HG02981 (cell line): ENCODE data around the gene ODC1.

ENCODE experiments used
- ATAC-seq: cut with Tn5 transposase; IDR thresholded peaks from one replicate; pipeline ENCODE4 v1.9.1; 2021; ENCODE audit warnings: mild to moderate bottlenecking, moderate library complexity; ENCODE audit not compliant: unreplicated experiment

Gene ODC1

GRCh38 chr2:10435820-10436204 is 12.3 kb downstream of the ODC1 start:
- ATAC-seq, result no peak

- ATAC-seq, result peak; percentile 62
Measured at GRCh38 chr2:10434886-10435819, 13.0 kb downstream of the ODC1 start.

GRCh38 chr2:10433947-10434885 is 13.9 kb downstream of the ODC1 start:
- ATAC-seq, result no peak

- no peak for ATAC-seq
Measured at GRCh38 chr2:10433264-10433946, 14.7 kb downstream of the ODC1 start.

GRCh38 chr2:10432311-10433181 is 15.6 kb downstream of the ODC1 start:
- ATAC-seq, result no peak

GRCh38 chr2:10431797-10432196 is 16.3 kb downstream of the ODC1 start:
- no peak for ATAC-seq

GRCh38 chr2:10430886-10431622 is 17.1 kb downstream of the ODC1 start:
- ATAC-seq, result no peak

- ATAC-seq, result no peak
Measured at GRCh38 chr2:10428924-10429323, 19.2 kb downstream of the ODC1 start.

- no peak for ATAC-seq
Measured at GRCh38 chr2:10428355-10428754, 19.8 kb downstream of the ODC1 start.

- no peak for ATAC-seq
Measured at GRCh38 chr2:10427618-10427949, 20.5 kb downstream of the ODC1 start.

- ATAC-seq, result no peak
Measured at GRCh38 chr2:10426726-10427617, 21.2 kb downstream of the ODC1 start.

- ATAC-seq, result no peak
Measured at GRCh38 chr2:10425699-10426098, 22.4 kb downstream of the ODC1 start.

GRCh38 chr2:10424916-10425505 is 23.1 kb downstream of the ODC1 start:
- ATAC-seq, result no peak

GRCh38 chr2:10424051-10424450 is 24.1 kb downstream of the ODC1 start:
- ATAC-seq, result no peak

GRCh38 chr2:10423400-10423774 is 24.7 kb downstream of the ODC1 start:
- no peak for ATAC-seq

GRCh38 chr2:10422732-10423399 is 25.3 kb downstream of the ODC1 start:
- ATAC-seq, result no peak

- no peak for ATAC-seq
Measured at GRCh38 chr2:10422251-10422650, 25.9 kb downstream of the ODC1 start.
